ENCODE data around the gene CBL.
"Not testable (repeated sequence)": the region's sequence is repeated elsewhere in the genome, so short reads cannot be mapped to it uniquely, and the experiment has no call there.

CBL gene

GRCh38 chr11:119184399-119184798, 21.7 kb upstream of the CBL start:
- in situ Hi-C loops (cut with MboI; ENCODE audit: low sequenced_read_pairs) = not testable (repeated sequence)

DNA sequence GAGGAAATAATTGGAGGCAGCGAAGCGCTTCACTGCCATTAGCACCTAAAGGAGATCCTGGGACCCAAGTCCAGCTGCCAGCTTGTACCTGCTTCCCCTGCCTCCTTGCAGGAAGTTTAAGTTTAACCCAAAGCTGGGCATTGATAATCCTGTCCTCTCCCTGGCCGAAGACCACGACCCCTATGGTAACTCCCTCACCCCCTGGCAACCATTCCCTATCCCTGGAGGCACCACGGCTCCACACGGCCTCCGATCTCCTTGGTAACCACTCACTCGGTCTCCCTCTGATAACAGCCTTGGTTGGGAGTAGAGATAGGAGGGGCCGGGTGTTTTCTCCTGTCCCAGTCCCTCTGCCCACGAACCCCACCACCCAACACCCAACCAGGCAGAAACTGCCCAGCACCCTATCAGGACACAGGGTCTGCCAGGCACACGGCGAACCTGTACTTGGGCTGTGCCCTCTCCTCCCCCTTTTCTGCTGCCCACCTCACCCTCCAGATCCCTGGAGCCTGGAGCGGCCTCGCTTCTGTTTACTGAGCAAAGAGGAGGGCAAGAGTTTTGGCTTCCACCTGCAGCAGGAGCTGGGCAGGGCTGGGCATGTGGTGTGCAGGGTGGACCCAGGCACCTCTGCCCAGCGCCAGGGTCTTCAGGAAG, 20.0 kb upstream of the CBL start:
- in situ Hi-C loops (cut with MboI; ENCODE audit: low sequenced_read_pairs) = no loop called here

DNA sequence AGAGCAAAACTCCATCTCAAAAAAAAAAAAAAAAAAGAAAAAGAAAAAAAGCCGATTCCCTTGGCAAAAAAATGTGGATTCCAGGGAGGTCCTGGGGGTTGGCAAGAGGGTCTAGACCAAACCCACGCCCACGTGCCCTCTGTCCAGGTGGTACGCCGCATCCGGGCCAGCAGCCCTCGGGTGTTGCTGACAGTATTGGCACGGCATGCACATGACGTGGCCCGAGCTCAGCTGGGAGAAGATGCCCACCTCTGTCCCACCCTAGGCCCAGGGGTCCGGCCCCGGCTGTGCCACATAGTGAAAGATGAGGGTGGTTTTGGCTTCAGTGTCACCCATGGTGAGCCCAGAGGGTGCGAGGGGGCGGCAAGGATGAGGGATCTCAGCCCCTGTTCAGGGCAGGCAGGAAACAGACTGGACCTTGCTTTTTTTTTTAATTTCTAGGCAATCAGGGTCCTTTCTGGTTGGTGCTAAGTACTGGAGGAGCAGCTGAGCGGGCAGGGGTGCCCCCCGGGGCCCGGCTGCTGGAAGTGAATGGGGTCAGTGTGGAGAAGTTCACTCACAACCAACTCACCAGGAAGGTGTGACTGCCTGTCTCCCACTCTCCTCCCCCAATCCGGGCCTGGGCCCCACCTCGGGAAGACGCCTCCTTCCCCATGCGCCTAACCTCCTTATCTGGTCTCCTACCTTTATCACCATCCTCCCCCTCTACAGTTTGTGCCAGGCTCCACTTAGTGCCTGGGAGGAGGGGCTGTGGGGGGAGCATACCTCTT, 18.8 kb upstream of the CBL start:
- in situ Hi-C loops (cut with MboI; ENCODE audit: low sequenced_read_pairs) = no loop called here

DNA sequence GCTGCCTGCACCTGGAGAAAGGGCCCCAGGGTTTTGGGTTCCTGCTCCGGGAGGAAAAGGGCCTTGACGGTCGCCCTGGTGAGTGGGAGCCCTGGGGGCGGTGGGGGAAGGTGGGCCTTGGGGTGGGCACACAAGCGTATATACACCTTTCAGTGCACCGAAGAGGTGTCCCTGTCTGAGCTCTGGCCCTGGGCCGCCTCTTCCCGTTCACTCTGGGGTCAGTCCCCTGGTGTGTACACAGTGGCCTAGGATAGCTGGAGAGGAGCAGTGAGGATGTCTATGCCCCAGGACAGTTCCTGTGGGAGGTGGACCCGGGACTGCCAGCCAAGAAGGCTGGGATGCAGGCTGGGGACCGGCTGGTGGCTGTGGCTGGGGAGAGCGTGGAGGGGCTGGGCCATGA, 18.1 kb upstream of the CBL start:
- in situ Hi-C loops (cut with MboI; ENCODE audit: low sequenced_read_pairs) = no loop called here

DNA sequence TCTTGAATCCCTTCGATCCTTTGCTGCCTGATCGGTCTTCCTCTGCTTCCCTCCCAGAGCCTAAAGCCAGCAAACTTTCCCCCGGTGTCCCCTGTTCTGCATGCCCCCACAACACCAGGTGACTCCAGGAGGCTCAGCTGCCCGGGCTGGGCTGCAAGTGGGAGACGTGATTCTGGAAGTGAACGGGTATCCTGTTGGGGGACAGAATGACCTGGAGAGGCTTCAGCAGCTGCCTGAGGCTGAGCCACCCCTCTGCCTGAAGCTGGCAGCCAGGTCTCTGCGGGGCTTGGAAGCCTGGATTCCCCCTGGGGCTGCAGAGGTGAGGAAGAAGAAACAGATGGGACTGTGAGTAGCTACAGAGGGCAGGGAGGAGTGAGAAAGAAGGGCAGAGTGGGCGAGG, 17.3 kb upstream of the CBL start:
- in situ Hi-C loops (cut with MboI; ENCODE audit: low sequenced_read_pairs) = no loop called here

DNA sequence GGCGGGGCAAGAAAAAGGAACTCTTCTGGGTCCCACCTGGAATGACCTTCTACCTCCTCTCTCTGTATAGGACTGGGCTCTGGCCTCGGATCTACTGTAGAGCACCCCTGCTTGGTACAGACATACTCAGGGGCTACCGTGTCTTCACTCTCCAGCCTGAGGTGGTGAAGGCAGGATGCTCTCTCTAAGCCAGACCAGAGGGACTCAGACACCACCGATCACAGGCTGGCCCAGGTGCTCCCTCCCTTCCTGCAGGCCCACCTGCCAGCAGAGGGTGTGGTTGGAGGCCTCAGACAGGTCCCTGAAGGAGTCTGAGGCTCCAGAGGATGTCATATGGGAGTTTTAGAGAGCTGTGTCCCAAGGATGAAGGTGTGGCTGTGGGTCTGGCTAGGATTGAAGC, 16.7 kb upstream of the CBL start:
- in situ Hi-C loops (cut with MboI; ENCODE audit: low sequenced_read_pairs) = no loop called here

DNA sequence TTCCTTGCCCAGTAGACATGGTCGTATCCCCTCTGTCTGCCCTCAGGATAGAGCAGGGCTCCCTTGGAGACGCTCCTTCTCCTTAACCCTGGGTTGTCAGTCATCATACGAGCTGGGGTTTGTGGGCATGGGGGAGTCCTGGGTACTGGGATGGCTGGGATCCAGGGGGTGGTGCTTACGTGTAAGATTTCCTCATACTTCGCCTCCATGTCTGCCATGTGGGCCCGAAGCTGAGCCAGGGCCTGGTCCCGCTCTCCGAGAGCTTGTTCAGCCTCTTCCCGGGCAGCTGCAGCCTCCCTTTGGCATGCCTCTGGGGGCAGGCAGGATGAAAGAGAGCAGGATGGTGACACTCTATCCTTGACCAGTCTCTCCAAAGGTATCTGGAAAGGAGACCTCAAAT, 15.6 kb upstream of the CBL start:
- in situ Hi-C loops (cut with MboI; ENCODE audit: low sequenced_read_pairs) = no loop called here

DNA sequence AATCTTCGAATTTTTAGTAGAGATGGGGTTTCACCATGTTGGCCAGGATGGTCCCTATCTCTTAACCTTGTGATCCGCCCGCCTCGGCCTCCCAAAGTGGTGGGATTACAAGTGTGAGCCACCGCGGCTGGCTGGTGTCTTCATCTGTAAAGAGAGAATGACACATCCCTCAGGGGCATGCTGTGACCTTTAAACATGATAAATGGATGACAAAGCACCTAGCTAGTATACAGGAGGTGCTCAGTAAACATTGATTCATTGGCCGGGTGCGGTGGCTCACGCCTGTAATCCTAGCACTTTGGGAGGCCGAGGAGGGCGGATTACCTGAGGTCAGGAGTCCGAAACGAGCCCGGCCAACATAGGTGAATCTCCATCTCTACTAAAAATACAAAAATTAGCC, 14.9 kb upstream of the CBL start:
- in situ Hi-C loops (cut with MboI; ENCODE audit: low sequenced_read_pairs) = not testable (repeated sequence)

GRCh38 chr11:119192111-119192510, 14.0 kb upstream of the CBL start:
- in situ Hi-C loops (cut with MboI; ENCODE audit: low sequenced_read_pairs) = no loop called here

DNA sequence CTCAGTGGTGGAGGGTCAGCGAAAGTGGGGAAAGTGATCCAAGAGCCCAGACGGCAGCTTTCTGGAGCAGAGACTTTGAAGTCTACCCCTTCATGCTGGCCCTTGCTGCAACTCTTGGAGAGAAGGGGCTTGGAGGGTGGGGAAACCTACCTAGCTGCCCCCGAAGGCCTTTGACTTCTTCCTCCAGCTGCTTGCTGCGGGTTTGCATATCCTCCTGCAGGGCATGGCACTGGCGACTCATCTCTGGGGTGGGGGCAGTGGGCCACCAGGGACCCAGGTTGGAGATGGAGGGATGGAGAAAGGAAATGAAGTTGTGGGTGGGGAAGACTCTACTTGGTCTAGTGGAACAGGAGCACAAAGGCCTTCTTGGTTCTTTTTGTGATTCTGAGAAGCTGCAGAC, 13.1 kb upstream of the CBL start:
- in situ Hi-C loops (cut with MboI; ENCODE audit: low sequenced_read_pairs) = no loop called here

DNA sequence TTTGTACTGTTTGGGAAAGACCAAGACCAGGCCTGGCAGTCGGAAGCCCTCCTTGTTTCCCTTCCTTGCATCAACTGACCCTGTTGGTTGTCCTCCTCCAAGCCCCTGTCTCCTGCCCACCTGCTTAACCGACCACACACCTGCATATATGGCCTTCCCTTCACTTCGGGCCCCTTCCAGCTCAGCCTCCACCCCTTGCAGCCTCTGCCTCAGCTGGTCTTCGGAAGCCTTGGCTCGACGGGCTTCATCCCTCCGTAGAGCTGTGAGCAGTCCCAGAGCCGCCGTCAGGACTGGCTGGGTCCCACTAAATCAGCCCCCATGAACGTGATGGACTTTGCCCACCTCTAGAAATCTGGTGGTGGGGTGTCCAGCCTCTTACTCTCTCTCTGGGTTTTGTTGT, 12.5 kb upstream of the CBL start:
- in situ Hi-C loops (cut with MboI; ENCODE audit: low sequenced_read_pairs) = no loop called here

DNA sequence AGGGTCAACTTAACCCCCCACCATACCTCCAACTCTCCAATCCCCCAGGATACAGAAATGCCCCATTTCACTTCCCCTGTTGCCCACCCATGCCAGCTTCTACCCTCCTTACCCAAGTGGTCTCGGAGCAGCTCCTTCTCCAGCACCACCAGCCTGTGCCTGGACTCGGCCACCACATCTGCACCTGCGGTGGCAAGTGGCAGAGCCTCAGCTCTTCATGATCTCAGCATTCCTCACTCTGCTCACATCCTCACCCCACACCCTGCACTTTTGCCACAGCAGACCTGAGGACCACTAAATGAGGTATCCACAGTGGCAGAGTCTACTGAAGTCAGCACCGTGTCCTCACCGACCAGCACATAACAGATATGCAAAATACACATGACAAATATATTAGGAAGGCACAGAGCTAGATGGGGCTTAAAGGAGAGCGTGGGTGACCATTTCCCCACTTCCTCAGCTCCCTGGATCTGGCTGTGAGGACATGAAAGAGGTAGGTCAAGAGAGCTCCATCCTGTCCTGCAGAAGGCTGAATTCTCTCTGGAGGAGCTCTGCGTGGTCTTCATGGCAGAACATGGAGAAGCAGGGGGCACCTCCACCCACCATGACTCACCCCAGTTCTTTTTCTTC, 11.2 kb upstream of the CBL start:
- in situ Hi-C loops (cut with MboI; ENCODE audit: low sequenced_read_pairs) = no loop called here

DNA sequence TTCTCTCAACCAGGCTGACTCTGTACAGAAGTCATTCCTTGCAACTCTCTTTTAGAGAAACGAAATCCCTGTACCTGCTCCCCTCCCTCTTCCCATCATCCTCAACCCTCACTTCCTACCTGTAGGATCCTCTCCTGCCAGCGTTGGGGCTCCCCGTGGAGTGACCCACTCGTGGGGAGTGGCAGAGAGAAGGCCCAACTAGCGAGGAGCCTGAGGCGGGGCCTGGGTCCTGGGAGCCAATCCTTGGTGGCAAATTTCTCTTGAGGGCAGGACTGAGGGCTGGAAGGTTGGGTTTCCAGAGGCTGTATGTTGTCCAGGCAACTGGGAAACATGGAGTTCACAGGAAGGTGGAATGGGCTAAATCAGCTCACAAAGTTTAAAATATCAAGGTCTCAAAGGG, 10.5 kb upstream of the CBL start:
- in situ Hi-C loops (cut with MboI; ENCODE audit: low sequenced_read_pairs) = no loop called here

- in situ Hi-C loops (cut with MboI; ENCODE audit: low sequenced_read_pairs) = no loop called here
Measured at GRCh38 chr11:119196833-119197483, 9.2 kb upstream of the CBL start.

DNA sequence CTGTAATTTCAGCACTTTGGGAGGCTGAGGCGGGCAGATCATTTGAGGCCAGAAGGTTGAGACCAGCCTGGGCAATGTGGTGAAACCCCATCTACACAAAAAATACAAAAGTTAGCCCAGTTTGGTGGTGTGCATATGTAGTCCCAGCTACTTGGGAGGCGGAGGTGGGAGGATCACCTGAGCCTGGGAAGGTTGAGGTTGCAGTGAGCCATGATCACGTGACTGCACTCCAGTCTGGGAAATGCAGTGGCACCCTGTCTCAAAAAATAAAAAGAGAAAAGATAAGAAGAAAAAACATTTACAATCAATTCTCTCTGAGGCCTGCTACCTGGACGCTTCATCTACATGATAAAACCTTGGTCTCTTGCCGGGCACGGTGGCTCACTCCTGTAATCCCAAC, 7.2 kb upstream of the CBL start:
- in situ Hi-C loops (cut with MboI; ENCODE audit: low sequenced_read_pairs) = no loop called here

- in situ Hi-C loops (cut with MboI; ENCODE audit: low sequenced_read_pairs) = not testable (repeated sequence)
Measured at GRCh38 chr11:119201236-119201635, 4.9 kb upstream of the CBL start.

- in situ Hi-C loops (cut with MboI; ENCODE audit: low sequenced_read_pairs) = no loop called here
Measured at GRCh38 chr11:119202554-119202953, 3.6 kb upstream of the CBL start.

- in situ Hi-C loops (cut with MboI; ENCODE audit: low sequenced_read_pairs) = no loop called here
Measured at GRCh38 chr11:119204066-119204465, 2.1 kb upstream of the CBL start.

GRCh38 chr11:119205080-119205479, 1.1 kb upstream of the CBL start:
- in situ Hi-C loops (cut with MboI; ENCODE audit: low sequenced_read_pairs) = no loop called here

DNA sequence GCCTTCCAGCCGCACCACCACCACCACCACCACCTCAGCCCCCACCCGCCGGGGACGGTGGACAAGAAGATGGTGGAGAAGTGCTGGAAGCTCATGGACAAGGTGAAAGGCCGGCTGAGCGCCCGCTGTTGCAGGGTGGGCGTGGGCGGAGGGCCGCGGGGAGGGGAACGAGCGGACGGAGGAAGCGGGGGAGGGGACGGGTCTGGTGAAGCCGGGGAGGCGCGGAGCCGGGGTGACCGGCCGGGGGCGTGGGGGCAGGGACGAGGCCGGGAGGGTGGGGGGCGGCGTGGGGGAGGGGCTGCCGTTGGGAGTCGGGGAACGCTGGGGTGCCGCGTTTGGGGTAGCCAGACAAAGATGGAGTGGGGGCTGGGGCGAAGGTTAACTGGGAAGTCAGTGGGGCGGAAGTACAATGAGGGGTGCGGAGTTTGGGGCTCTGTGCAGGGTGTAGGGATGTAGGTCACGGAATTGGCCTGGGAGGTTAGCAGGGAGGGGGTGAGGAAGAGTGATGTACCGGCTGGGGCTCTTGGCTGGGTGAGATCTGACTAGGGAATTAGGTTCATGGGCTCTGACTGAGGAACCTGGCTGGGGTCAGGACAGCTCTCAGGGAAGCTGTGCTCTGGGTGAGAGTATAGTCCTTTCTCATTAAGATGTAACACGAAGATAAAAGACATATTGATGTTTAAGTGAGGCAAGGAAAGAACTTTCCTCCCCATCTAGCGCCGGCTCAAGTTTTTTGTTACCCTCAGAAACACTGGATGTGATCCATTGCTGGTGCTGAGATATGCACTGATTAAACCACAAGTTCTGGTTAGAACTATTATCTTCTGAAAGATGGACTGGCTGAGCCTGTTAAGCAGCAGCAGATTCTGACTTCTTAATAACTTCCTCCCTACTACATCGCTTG, 624 bp downstream of the CBL start:
- in situ Hi-C loops (cut with MboI; ENCODE audit: low sequenced_read_pairs) = no loop called here

All from HL-60/S4 treated with phorbol 12-myristate 13-acetate at 8.2 ng/mL for 4 days and 3 days (cell line).